NCI-H748 (cell line): ENCODE measurements around the gene RNLS.

Experiments
- DNase-seq: peaks from one replicate; lab custom pipeline; 2025; ENCODE audit not compliant: unreplicated experiment; lab: John Stamatoyannopoulos, UW

The RNLS gene

DNA sequence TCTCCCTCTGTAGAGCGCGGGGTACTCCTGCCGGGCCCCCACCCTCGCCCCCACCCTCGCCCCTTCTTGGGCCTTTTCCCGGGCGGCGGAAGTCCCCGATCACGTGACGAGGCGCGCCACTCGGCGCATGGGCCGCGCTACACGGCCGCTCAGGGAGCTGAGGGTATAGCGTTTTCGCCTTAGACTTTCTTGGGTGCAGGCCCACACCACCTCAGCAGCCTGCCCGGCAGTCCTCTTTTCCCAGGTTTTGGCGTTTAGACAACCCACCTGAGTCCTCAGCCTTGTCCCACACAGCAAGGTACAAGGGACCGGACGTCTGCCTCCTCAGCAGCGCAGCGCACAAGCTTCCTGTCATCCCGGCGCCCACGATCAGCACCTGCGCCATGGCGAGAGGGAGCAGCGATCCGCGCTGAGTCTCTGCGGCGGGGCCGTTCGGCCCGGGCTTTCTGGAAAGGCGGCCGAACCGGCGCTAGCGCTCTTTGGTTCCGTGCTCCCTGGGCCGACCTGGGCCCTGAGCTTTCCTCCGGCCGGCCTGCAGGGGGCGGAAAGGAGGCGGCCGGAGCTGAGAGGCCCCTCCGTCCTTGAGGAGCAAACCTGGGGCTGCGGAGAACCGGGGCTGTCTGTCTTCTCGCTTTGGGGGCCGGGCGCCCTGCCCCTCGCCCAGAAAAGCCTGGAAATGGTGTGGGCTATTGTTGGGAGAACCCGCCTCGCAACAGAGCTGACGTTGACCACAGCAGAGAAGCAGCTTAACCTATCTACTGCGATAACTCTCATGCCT is at the start of gene RNLS:
RNLS (minus strand) TSS at position 513 of the 778 bp plus-strand sequence.
- peak; percentile 61 for DNase-seq

DNA sequence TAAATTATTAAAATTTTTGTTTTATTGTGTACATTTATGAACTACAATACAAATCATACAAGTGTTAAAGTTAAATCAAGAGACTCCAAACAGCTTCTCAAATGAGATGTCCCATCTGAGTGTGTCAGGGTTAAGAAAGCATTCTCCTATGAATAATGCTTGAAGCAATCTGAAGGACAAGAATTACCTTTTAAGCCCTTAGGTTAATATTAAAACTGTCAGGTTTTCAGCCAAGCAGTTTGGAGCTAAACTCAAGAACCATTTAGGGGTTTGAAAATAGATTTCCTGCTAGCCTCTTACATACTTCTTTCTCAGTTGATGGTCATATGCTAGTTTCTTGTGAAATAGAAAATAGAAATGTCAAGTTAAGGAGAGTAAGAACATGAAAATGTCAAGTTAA is 41.7 kb upstream of the RNLS start:
- DNase-seq, result no peak

DNA sequence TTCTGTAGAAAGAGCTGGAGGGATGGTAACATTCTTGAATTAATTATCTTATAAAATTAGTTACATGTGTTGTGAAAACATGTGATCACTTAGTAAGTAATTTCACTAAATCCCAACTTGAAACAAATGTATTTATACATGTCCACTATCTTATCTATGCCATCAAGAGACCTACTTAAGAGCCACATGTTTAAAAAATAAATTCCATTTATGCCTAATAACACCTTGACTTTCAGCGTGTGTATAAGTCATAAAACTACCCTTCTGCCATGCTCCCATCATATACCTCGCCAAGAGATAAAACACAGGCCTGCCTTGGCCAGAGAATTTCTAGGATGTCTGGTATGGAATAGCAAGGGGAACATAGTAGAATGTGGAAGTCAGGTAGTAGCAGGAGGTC is 40.7 kb upstream of the RNLS start:
- no peak for DNase-seq

DNA sequence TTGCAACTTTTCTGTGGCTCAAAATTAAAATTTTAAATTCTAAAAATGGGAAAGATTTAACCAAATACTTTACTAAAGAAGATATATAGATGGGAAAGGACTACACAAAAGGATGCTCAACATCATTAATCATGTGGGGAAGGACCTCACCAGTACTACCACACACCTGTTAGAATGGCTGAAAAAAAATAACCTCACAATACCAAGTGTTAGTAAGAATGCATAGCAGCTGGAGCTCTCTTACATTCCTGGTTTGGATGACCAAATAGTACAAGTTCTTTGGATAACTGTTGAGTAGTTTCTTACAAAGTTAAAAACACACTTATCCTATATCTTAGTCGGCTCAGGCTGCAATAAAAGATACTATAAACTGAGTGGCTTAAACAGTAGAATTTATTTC is 37.3 kb upstream of the RNLS start:
- no peak for DNase-seq

DNA sequence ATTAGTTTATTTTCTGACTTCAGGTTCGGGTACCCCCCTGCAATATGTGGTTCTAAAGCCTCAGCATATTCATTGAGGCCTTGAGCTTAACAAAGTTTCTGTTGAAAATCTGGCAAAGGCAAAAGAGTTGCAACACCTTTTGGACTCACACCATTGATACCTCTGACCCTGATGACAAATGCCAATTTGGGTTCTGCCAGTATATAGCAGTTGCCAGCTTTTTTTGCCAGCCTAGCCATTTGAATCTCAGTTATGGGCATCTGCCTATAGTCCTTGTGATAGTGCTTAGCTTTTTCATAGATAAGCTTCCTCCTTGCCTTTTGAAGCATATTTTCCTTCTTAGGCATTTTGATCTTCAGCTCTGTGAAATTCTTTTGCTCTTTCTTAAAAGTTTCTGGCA is 35.4 kb upstream of the RNLS start:
- DNase-seq, result no peak

DNA sequence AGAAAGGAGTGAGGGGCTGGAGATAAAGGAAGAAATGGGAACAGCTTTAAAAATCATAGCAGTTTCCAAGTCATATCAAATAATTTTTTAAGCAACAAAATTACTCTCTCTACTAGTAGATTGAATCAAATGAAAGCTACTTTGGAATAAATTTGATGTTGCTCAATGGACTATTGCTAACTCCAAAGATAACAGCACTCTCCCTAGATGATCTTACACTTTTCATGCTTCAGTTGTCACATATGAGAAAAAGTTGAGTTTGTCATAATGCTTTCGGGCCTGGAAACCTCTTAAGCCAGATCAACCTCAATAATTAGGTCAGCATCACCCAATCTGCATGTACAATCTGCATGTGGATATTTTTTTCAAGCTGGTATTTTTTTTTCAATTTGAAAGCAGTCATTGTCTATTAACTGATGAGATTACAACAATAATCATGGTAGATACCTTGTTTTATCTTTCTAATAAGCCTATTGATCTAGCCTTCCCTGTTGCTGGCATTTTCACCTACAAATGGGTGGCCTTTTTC is 34.7 kb upstream of the RNLS start:
- no peak for DNase-seq

DNA sequence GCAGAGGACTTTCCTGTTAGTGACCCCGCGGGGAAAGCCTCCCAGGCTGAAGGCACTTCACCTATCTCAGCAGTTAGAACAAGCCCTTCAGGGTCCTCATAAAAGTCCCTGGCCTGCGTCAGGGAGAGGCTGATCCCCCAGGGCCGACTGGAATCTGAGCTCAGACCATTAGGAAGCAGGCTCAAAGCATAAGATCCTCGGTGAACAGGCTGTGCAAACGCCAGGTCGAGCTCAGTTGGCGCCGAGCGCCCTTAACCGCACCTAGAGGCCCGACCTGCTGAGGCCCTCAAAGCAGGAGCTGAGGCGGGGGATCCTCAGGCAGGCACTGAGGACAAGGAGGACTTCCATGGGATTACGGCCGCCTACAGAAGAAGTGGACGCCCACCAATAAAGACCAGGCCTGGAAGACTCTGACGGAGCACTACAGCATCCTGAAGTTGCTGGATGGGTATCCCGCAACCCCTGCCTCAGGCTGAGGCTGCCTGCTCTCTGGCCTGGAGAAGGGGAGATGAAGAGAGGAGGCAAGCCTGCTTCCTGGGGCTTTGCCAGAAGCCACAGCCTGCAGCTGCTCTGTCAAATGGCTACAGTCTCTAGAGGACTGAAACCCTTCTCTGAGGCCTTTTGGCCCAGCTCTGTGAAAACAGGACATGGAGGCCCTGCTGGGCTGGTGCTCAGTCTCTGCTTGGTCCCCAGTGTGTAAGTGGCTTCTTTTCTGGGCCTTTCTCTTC is 33.3 kb upstream of the RNLS start:
- DNase-seq, result no peak

DNA sequence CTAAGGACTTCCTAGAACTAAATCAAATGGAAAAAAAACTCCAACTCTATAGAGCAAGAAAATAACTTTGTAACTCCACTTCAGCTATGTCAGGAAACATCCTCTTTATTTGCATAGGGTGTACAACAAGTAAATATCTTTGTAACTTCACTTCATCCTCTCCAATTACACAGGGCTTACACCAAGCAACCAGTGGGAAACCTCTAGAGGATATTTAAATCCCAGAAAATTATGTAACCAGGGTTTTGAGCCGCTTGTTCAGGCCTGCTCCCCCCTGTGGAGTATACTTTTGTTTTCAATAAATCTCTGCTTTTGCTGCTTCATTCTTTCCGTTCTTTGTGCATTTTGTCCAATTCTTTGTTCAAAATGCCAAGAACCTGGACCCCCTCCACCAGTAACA is 25.7 kb upstream of the RNLS start:
- DNase-seq, result no peak

DNA sequence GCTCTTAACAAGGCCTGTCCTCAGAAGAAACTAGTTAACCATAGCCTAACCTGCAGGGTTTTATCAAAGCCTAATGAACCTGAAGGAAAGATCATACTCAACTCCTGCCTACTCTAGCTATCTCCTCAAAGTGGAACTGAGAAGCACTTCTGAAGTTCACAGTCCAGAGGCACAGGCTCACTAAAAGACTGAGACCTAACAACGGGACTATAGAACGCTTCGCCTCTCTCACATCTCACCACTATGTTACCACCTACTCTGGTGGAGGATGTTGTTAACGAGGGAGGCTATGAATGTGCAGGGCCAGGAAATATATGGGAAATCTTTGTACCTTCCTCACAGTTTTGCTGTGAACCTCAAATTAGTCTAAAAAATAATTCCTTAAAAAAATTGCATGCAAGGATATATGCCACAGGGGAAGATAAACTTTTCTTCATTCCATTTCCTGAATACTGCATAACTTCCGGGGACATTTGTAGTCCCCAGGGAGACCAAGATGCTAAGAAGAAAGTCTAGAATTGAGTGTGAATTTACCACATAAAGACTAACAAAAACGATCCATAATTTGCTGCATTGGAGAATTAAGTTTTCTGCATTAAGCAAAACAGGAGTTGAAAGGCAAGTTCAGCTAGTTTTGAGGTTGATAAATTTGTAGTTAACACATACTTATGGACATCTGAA is 25.1 kb upstream of the RNLS start:
- DNase-seq, result no peak

DNA sequence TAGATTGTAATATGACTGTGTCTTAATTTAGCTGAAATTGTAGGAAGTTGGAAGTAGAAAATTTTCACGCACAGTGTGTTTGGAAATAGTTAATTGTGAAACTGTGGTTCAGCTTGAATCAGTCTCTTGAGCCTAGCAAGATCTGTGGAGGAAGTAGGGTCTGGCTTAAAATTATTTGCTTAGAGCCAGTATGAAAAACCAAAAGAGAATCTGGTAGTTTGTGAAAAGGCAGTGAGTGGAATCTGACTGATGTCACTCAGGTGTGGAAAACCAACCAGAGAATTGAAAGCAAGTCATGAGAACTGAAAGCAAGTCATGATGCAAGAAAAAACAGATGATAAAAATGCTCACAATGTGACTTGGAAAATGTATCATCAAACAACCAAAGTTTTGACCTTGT is 14.9 kb upstream of the RNLS start:
- no peak for DNase-seq

DNA sequence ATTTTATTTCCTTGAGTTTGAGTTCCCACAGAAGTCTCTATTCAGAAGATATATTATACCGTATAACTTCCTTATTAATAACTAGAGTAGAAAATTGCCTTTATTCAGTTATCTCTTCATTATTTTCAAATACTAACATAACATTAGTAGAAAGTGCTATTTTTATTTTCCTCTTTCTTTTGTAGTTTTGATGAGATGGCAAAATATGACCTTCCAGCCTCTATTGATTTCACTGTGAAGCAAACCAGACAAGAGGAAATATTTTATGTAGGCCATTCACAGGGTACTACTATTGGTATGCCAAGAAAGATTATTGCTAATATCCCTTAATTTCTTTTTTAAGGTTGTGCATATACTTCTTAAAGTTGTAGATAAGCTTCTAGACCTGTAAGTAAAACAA is 11.4 kb upstream of the RNLS start:
- DNase-seq, result no peak

DNA sequence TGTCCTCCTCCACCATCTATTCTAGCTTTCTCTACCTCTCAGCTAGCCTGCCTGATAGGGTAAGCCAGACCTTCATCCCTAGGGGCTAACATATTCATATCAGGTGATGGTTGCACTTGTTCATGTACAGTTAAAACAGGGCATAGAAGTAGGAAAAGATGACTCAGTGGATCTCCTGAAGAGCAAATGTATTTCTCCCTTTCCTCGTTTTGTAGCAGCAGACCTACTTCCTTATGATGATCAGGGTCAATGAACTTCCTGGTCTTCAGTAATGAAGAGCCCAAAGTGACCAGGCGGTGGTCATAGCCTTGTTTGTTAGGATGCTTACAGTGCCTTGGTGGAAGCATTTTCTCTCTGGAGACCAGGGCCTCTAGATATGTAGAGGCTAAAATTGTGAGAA is 9.8 kb upstream of the RNLS start:
- no peak for DNase-seq

DNA sequence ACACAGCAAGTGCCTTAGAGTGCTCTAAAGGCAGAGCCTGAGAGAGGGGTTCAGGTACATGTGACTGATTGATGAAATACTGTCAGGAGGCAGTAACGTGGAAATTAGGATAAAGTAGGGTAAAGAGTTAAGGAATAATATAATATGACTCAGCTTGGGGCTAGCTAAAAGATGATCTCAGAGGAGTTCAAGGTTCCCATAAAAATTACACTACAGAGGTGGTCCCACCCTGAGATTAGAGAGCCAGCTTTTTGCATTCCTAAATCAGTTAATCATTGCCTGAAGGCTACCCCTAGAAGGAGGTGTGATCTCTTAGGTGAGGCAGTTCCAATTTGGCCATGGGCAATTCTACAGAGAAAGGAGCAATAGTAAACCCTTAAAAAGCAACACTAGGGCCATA is 9.3 kb upstream of the RNLS start:
- no peak for DNase-seq

DNA sequence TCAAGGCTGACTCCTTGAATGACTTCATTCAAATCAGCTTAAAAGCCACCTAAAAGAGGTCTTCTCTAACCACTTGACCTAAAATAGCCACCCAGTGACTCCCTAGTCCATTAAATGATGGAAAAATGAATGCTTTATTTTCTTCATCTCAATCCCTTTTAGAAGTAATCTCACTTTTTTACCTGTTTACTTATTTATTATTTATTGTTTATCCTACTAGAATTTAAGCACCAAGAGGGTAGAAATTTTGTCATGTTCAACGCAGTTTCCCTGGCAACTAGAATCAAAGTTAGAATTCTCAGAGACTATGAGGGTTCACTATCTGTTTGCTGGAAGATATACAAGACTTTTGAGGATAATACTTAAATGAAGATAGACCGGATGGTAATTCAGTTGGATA is 3.3 kb upstream of the RNLS start, which contains the start of gene LIPJ:
LIPJ (plus strand) TSS at position 301 of the 400 bp plus-strand sequence. CDS start 3,926 bp downstream, outside the sequence.
- no peak for DNase-seq

DNA sequence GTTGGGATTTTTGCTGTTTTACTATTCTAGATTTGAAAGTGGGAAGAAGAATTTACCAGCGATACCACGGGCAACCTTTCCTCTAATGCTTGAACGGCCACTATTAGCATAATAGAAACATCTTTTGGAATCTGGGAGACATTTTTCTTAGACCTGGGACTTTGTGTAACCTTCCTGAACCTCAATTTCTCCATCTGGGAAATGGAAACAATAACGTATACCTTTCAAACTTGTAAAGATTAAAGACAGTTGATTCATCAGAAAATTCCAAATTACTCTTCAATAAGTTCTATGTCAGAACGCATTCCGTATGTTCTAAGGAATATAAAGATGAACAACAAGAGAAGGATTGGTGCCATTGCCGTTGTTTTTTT is 453 bp upstream of the RNLS start:
- DNase-seq, result no peak

DNA sequence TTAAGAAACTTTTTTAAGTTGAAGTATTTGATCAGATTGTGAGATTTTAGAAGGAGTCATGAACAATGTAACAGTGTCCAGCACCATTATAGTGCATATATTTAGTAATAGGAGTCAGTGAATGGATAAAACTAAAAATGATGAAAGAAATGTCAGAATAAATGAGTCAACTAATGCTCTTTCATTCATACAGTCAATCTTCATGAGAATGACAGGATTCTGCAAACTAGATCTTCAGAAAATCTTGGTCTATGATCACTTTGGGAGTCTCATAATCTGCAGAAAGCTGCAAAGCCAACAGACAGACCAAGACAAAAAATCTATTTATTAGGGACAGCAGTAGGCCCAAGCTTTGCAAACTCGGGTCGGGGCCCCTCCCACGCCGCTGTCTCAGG is 710 bp downstream of the RNLS start:
- no peak for DNase-seq

DNA sequence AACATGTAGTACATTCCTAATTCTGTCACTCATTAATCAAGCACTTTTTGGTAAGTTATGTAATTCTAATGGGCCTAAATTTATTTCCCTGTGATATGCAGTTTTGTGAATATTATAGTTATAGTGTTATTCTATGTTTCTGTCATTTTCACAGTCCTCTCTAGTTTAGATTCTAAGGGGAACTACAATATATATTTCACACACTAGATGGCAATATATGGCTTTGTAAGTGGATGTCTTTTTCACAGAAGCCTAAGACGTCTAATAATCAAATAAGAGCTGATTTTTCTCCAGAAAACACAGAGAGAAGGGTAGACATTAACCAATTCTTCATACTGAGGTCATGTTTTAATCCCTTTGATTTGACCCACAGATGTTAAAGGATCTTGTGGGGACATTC is 18.0 kb downstream of the RNLS start:
- peak; percentile 10 for DNase-seq

DNA sequence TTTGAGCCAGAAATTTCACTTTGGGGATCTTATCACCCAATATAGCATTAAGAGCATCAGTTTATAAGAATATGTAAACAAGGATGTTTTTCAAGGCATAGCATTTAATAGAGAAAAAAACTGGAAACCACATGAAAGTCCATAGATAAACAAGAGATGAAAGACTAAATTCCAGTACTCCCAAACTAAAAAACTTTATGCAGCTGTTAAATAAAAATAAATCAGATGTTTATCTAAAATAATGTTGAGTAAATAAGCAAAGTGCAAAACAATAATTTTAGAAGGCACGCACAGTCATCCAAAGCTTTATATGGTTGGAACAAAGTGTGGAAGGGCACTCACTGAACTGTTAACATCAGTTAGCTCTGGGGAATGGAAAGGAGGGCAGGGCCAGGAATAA is 21.0 kb downstream of the RNLS start:
- DNase-seq, result no peak

DNA sequence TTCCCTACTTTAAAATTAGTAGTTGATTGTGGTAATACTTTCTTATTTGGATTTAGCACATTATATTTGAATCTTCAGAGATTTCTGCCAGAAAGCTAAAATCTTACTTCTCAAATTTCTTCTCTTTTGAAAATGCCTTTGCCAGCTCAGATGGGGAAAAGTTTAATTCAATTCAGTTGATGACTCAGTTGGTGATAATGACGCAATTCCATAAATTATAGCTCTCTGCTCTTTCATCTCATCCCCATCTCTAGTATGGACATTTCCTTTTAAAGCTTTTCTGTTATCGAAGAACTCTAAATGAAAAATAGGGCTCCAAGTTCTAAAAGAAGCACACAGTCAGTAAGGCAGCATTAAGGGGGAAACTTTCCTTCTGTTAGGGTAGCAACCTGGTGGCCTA is 25.5 kb downstream of the RNLS start:
- DNase-seq, result no peak

DNA sequence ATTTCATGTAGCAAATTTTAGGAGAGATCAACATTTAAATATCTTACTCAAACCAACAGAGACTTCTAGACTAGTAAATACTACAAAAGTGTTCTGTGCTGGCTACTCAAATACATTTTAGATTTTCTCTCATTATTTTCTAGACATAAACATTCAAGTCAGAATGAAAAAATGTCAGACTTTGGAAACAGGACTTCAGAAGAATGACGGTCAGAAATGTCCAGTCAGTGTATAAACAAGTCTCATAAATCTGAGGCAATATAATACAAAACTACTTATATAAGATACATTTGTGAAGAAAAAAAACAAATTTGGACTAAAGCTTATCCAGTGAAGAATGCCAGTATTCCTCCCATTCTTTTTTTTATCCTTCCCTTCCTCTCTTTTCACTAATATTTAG is 25.9 kb downstream of the RNLS start:
- DNase-seq, result no peak

DNA sequence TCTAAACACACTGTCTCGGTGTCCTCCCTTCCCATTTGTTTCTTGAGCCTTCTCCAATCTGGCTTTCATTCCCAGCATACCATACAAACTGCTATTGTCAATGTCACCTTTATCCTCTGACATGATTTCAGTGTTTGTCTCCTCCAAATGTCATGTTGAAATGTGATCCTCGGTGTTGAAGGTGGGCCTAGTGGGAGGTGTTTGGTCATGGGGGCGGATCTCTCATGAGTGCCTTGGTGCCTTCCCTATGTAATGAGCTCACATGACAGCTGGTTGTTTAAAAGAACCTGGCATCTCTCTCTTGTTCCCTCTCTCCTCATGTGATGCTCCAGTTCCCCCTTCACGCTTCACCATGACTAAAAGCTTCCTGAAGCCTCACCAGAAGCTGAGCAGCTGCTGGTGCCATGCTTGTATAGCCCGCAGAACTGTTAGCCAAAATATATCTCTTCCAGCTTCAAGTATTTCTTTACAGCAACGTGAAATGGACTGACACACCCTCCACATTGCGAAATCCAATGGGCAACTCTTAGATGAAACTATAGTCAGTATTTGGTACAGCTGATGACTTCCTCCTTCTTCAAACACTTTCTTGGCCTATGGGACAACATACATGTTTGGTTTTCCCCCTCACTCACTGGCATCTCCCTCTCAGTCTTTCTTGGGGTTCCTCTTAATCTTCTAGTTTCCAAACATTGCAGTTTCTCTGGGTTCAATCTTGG is 27.8 kb downstream of the RNLS start:
- DNase-seq, result peak; percentile 12
